Measurements from ENCODE around the gene DHX40.
"Not testable (repeated sequence)": the region's sequence is repeated elsewhere in the genome, so short reads cannot be mapped to it uniquely, and the experiment has no call there.

Gene DHX40

DNA sequence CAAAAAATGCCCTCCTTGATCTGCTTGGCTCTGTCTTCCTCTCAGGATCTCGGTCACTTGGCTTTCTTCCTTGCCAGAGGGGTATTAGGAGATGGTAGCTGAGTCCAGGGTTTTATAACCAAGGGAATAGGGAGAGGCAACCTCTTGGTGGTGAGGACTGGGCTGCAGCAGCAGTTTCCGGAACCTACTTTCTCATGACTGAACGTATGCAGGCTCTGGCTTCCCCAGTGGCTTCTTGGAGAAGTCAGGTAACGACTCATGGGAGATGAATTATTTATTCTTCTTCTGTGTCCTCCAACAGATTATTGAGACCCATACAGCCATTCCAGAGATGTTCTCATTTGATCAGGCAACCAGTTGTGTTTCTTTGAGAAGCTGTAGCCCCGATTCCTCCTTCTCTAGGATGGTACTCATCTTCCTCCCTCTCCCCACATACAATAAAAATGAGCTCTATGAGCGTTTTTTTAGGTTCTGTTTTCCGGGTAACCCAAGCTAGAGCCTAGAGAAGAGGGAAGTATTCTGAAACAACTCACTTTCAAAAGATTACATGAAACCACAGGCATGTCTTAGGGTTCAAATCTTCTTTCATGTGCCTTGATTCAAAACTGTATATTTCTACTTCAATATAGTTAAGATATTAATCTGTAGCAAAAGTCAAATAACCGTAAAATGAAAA is 22.3 kb upstream of the DHX40 start:
- TF ChIP-seq CTCF (IDR thresholded peaks at IDR 0.05; ENCODE audit: insufficient read depth, missing control alignments) = no peak
- FAIRE-seq (no peak), DNase-seq (ENCODE audit: insufficient read length, low spot score) (no peak)

DNA sequence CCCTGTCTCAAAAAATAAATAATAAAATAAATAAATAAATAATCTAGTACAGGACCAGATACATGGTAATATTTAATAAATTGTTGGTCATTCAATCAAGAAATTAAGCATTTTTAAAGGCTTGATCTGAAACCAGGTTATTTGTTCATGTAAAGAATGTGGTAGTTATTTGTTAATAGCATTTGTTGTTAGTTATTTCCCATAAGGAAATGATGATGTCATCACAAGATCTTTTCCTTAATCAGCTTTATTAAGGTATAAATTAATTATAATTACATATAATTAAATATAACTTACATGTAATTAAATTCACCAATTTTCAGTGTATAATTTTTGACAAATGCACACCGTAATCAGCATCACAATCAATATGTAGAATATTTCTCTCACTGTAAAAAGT is 19.5 kb upstream of the DHX40 start:
- no peak for DNase-seq (ENCODE audit: insufficient read length, low spot score)
- no peak for FAIRE-seq
- no peak for TF ChIP-seq CTCF (IDR thresholded peaks at IDR 0.05; ENCODE audit: insufficient read depth, missing control alignments)

DNA sequence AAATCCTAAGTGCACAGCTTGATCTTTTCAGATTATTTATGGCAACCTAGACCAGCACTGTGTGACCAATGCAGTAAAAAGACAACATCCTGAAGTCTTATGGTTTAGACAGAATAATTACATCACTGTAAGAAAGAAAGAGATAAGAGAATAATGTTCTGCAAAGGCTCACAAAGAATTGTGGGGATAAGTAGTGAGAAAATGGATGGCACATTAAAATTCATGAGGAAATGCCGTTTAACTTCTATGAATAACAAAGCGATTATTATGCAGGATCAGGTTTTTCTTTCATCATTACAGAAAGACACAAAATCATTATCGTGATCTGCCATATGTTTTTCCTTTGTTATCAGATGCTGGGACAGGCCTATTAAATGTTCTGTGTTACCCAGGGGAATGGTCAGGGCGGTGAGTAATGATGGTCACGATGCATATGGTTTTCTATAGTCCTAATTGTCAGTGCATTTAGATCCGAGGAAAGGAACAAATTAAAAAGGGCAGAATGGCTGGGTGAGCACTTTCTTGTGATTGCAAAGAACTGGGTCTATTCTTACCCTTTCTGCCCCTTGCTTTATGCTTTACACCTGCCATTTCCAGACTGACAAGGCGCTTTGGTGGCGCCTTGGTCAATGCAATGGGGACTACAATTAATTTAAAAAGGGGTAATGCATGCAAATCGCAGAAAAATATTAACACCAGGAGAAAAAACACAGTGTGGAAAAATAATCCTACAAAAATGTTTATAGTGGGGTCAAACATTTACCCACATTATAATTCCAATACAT is 18.1 kb upstream of the DHX40 start:
- TF ChIP-seq CTCF (IDR thresholded peaks at IDR 0.05; ENCODE audit: insufficient read depth, missing control alignments) = no peak
- FAIRE-seq (no peak), DNase-seq (ENCODE audit: insufficient read length, low spot score) (no peak)

- not testable (repeated sequence) for DNase-seq (ENCODE audit: insufficient read length, low spot score); FAIRE-seq
Observed at GRCh38 chr17:59548985-59549384, 16.4 kb upstream of the DHX40 start.

DNA sequence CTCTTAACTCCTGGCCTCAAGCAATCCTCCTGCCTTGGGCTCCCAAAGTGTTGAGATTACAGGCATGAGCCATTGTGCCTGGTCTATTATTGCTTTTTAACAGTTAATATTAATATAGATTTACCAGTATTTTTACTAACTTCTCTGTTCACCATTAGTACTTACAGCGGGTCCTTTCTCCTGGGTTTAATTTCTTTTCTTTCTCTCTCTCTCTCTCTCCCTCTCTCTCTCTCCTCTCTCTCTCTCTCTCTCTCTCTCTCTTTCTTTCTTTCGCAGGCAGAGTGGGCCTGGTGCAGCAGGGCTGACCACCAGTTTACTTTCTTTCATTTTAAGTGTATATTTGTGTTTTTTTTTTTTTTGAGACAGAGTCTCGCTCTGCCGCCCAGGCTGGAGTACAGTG is 14.7 kb upstream of the DHX40 start:
- FAIRE-seq (no peak), DNase-seq (ENCODE audit: insufficient read length, low spot score) (no peak)
- TF ChIP-seq CTCF (IDR thresholded peaks at IDR 0.05; ENCODE audit: insufficient read depth, missing control alignments) = no peak

DNA sequence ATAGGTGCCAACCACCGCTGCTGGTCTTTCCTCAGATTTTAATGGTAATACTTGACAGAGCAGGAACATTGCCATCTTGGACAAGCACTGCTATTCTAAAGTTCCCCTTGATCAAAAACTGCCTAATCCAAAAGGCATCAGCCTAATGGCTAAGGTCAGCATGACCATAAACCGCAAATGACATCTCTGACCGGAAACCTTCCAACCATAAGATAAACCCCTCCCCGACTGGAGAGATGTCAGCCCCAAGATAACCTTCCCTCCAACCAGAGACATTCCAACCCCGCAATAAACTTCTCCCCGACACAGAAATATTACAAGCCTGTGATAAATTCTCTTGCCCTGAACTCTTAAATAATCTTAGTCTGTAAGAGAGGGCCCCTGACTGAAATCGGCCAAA is 7.4 kb upstream of the DHX40 start:
- DNase-seq (ENCODE audit: insufficient read length, low spot score) (no peak), FAIRE-seq (no peak)
- no peak for TF ChIP-seq CTCF (IDR thresholded peaks at IDR 0.05; ENCODE audit: insufficient read depth, missing control alignments)

DNA sequence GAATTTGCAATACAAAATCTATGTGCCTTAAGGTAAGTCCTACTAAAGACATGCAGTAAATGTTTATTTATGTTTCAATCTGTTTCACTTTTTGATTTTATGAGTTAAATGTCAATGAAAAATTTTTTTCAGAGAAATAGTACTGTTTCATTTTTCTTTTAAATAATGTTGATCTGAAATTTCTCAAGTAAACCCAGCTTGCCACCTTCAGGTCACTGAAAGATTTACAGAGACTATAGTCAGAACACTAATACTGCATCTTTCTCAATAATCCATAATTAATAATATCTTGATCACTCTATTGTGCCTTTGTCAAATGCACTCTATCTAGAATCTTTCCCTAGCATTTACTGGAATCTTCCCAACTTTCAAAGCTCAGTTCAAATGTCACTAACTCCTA is 6.5 kb upstream of the DHX40 start:
- TF ChIP-seq CTCF (IDR thresholded peaks at IDR 0.05; ENCODE audit: insufficient read depth, missing control alignments) = peak; percentile 50

More for the DNA sequence above, 6.5 kb upstream of the DHX40 start:
- no peak for DNase-seq (ENCODE audit: insufficient read length, low spot score)
- FAIRE-seq = no peak

All from D721Med (cell line).